Stimulated activated CD8-positive, alpha-beta memory T cell treated with anti-CD3 and anti-CD28 coated beads, Interleukin-2, amount 100 ng/mL, for 48 hours (primary cell): ENCODE data around the gene CLEC2A.

Experiments
- DNase-seq, 2 donors: peaks; one replicate each; pipeline ENCODE4 v3.0.0-alpha.2; 2020; ENCODE audit warnings: low read depth in 2 of 2

CLEC2A gene

DNA sequence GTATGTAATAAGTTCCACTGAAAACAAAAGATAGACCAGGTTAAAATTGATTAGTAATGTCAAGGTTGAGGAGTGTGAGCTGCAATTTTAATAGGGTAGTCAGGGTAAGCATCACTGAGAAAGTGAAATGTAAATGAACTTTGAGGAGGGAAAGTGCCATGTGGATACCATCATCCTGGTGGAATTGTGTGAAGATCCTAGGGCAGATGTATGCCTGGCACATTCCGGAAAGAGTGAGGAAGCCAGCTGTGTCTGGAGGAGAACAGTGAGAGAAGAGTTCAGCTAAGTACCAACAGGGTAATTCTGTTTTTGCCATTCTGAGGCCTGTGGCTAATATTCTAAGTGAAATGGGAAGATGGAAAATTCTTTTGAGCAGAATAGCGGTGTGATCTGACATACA lies 2.9 kb upstream of the CLEC2A start:
- no peak for DNase-seq

DNA sequence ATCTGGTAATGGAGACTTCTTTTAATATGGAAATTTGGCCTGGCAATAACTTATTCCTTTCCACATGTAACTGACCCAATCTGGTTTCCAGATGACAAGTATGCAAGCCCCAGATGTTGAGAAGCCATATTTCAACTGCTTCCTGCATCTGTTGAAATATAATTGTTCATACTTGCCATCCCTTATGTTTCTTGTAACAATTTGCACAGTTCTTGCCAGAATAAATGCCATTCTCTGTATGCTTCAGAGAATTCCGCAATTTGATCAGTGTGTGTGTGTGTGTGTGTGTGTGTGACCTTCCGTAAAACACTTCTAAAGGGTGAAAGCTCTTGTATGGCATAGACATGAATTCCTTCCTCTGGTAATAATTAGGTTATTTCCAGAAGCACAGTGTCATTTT lies 1.8 kb upstream of the CLEC2A start:
- DNase-seq = no peak

DNA sequence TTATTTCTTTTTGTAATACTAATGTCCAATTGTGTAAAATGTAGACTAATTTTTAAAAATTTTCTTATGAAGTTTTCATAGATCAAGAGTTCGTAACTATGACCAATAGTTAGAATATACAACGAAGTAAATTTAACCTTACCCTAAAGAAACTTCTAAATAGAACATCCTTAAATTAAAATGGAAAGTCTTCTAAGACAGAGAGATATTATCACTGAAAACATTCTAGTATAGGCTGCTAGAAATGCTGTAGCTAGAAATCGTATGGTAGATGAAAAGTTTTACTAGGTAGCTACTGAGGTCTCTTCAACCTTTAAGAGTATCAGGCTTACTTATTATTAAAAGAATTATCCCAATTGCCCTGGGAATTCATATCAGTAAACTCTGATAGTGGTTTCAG lies 925 bp downstream of the CLEC2A start:
- no peak for DNase-seq

DNA sequence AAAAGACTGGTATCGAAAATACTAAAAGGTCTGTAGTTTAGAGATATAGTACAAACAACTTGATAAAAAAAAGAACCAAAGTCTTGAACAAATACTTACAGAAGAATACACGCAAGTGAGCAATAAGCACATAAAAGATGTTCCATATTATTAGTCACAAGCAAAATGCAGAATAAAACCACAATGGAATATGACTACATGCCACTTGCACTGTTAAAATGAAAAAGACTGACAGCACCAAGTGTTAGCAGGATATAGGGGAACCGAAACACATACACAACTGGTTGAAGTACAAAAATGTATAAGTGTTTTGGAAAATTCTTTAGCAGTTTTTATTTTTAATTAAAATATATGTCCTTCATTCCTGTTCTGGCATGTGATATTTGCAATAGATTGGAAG lies 3.6 kb downstream of the CLEC2A start:
- no peak for DNase-seq

DNA sequence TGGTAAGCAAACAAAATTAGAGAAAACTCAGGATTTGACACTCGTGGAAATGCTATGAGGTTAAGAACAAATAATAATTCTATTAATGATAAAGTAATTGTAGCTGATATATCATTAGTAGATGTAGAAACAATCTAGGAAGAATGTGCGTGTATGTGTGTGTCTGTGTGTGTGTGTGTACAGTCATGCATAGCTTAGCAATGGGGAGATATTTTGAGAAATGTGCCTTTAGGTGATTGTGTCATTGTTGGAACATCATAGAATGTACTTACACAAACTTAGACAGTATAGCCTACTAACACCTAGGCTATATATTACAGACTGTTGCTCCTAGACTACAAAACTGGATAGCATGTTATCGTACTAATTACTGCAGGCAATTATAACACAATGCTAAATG lies 5.3 kb downstream of the CLEC2A start:
- DNase-seq = no peak

DNA sequence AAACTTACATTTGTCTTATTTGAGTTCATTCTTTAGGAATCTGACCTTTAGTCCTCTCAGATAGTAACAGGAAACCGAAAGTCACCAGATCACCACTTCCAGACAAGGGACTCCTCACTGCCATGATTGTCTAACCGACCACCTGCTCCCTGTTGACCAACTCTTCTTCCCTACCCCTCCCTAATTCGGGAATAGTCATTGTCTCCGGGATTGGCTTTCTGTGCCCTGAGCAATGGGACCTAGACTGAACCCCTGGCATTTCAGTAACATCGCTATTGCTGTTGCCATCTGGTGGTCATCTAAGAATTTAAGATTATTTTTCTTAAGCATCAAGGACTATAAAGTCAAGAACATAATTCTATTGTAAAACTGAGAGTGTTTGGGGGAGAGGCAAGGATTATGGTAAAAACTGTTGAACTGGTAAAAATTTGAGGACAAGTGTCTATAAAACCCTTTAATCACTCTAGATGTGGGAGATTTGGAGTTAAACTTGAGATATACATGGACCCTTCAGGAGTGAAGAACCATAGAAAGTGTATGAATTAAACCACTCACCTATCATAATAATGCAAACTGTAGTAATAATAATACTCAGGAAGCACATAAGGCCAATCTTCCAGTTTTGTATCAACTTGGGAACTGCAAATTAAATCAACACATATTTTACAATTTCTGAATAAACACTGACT lies 6.3 kb downstream of the CLEC2A start:
- no peak for DNase-seq

DNA sequence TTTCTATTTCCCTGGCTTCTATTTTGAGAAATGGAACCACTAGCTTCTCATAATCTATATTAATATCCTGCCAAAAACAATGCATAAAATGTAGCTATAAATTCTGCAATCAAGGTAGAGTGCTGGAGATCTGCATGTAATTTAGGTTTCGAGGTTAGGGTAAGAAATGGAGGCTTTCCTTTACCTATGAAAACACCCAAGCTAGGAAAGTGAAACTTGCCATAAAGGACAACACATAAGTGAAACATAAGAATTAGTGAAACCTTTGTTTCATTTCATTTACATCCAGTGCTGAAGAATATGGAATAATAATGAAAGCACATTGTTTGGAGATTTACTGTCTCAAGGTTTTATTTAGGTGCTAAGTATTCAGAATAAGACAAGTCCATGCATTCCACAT lies 9.7 kb downstream of the CLEC2A start:
- DNase-seq = no peak

DNA sequence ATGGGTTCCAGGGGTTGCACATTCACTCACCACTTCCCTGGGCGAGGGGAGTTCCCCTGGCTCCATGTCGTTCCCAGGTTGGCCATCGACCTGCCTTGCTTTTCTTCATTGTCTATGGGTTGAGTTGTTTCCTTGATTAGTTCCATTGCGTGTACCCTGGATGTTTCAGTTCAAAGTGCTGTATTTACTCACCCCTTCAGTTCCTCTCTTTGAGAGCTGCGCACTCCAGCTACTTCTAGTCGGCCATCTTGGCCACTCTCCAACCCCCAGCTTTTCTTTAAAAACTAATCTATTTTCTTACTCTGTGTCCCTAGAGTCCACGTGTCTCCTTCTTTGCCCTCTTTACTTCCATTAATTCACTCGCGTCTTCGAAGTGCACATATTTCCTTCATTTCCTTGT lies 11.7 kb downstream of the CLEC2A start:
- DNase-seq = no peak

DNA sequence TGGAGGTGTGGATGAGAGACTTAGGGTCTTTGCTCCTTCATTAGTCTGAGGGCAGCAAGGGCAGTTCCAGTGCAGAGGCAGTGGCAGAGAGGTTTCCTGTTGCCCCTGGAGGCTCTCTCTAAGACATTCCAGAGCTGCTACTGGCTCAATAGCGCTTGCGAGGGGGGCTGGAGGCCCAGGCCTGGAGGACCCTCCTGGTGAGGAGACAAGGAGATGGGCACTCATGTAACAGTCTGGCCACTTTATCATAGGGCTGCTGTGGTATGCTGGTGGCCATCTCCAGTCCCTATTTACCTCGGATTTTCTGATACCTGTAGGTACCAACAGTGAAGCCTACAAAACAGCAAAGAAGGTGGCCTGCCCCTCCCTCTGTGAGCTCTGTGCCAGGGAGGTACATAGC lies 12.7 kb downstream of the CLEC2A start:
- no peak for DNase-seq

DNA sequence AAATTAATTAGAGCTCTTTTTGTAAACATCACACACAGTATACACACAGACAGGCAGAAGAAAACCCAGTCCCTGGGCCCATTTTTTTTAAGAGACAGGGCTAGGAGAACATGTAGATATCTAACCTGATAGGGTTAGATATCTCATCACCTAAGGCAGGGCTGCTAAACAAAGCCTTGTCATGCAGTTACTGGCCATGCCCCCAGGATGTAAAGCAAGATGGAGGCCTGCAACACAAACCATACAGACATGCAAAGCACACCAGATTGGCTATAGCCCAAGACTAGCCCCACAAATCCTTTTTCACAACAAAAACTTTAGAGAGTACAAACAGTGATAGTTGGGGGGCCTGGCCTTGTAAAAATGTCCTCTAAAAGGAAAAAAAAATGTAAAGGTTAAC lies 20.5 kb downstream of the CLEC2A start:
- DNase-seq = no peak

DNA sequence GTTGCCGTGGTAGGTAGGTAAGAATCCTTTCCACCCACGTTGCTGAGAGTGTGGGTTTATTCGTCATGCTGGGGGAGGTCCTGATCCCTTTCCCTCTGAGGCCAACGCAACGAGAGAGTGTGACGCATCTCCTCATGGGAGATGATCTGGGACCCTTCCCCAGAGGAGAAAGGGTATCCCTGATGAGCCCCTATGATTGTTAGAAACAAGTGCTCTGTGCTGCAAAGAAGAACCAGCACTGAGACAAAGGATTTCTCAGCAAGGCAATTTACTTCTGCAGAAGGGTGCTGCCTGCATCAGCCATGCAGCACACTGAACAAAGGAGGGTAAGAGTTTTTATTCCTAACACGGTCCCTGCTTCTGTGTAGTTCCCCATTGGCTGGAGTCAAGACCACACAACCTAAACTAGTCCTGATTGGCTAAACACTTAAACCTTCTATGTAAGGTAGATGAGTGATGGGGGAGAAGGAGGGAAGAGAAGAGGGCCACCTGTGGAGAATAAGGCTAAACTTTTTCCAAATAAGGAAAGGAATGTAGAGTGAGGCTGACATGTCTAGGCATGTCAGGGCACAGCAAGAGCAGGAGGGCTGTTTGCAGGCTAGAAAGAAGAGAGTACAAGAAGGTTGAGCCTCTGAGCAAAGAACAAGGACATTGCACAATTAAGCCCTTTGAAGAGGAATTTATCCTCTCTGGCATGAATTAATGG lies 21.3 kb downstream of the CLEC2A start:
- no peak for DNase-seq

DNA sequence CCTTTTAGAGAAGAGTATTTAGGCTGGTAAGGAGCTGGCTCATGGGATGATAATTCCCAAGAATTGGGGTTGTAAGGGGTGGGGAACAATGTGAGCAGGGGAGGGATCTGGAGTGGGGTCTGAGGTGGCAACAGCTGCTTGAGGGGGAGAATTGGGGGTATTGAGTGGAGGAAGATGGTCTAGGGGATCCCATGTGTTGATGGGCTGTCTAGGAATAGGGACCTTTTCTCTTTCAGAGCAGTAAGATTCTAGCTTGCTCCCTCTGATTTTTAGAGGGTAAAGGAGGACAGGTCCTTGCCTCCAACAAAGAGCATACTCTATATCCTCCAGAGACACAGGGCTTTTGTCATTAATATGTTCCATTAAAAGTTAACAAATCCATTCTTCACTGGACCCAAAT lies 22.4 kb downstream of the CLEC2A start:
- no peak for DNase-seq

DNA sequence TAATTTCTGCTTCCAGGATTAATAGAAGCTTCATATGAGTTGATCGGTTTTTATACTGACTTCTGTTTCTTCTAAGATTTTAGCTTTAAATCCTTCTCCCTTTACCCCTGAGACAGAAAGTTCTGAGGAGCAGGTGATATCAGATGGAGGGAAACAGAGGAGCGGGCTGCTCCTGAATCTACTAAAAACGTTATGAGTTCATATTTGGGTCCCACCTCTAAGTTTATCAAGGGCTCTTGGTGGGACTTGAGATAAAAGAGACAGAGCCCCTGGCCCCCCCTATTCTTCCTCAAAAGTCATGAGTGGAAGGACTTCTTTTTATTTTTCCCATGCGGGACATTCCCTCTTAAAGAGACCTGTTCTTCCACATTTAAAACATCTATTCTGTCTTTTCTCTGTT lies 23.8 kb downstream of the CLEC2A start:
- no peak for DNase-seq

DNA sequence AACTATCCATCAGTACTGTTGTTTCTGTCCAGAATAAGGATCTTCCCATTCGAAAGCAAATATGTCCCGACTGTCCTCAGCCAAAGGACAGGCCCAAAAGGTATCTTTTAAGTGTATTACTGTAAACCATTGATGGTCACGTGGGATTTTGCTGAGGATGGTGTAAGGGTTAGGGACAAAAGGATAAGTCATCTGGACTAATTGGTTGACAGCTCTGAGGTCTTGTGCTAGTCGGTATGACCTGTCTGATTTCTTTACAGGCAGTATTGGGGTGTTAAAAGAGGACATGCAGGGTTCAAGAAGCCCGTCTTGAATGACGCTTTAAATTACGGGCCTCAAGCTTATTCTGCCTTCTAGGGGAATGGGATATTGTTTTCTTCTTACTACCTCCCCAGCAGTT lies 24.4 kb downstream of the CLEC2A start:
- DNase-seq = no peak

DNA sequence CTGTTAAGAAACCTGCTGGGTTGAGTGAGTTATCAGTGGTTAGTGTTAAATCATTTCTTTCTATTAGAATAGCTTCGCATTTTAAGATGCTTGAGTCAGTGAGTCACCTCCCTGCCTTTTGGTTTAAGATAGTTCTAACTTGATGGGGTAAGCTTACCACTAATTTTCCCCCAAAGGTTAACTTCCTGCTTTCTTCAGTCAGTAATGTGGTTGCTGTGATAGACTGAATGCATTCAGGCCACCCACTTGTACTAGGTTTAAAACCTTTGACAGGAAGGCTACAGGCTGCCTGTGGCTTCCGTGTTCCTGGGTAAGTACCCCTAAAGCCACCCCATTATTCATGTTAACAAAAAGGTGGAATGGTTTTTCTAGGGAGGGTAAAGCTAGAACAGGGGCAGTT lies 25.3 kb downstream of the CLEC2A start:
- DNase-seq = no peak

DNA sequence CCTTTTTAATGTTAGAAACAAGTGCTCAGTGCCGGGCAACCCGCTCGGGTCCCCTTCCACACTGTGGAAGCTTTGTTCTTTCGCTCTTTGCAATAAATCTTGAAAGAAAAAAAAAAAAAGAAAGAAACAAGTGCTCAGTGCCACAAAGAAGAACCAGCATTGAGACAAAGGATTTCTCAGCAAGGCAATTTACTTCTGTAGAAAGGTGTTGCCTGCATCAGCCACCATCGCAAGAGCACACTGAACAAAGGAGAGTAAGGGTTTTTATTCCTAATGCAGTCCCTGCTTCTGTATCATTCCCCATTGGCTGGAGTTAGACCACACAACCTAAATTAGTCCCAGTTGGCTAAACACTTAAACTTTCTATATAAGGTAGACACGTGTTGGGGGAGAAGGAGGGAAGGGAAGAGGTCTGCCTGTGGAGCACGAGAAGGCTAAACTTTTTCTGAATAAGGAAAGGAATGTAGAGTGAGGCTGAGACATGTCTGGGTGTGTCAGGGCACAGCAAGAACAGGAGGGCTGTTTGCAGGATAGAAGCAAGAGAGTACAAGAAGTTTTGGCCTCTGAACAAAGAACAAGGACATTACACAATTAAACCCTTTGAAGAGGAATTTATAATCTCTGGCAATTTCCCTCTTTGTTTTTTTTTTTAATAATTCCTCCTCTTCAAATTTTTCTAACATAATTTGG lies 29.5 kb downstream of the CLEC2A start:
- DNase-seq = no peak

DNA sequence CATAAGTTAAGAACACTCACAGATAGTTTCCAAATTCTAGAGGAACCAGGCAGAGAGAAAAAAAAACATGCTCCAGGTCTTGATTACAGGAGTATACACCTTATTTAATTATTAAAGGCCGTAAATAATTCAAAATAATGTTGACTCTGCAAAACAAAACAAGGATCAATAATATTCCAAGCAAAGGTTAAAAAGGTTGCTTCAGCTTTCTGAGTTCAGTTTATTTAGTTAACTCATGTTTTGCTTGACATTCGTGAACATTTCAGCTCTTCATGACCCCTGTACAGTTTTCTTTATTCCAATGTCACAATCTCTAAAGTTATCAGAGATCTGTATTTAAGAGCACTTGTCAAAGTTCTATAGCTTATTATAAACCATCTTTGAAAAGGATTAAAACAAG lies 31.2 kb downstream of the CLEC2A start:
- DNase-seq = no peak

DNA sequence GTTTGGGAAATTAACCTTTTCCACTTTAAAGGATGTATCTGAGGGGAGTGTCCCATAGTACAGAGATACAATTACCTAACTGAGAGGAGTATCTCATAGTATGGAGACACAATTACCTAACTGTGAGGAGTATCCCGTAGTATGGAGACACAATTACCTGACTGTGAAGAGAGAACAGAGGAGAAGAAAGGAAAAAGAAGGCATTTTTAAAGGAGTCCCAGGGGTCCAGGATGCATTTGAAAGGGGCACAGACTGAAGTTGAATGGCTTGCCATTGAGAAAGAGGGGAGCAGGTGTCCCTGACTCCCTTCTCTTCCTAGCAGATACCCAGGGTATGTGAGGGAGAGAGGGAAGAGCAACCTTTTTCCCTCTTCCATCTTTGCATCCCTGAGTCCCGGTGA lies 33.0 kb downstream of the CLEC2A start:
- no peak for DNase-seq

DNA sequence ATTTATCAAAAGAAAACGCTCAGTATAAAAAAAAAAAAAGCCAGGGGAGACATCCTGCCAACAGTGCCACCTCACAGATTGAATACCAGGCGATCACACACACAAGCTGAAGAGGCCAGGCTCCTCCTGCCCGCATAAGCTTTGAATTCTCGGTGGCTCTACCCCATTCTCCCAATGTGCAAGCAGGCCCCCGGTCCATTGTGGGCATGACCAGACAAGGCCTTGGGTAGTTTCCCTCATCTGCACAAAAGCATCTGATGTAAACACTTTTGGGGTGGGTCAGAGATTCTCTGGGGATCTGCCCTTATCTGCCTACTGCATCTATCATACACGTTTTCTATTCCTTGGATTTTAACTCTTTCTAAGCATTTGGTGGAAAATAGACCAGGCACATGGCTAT lies 34.6 kb downstream of the CLEC2A start:
- DNase-seq = no peak

DNA sequence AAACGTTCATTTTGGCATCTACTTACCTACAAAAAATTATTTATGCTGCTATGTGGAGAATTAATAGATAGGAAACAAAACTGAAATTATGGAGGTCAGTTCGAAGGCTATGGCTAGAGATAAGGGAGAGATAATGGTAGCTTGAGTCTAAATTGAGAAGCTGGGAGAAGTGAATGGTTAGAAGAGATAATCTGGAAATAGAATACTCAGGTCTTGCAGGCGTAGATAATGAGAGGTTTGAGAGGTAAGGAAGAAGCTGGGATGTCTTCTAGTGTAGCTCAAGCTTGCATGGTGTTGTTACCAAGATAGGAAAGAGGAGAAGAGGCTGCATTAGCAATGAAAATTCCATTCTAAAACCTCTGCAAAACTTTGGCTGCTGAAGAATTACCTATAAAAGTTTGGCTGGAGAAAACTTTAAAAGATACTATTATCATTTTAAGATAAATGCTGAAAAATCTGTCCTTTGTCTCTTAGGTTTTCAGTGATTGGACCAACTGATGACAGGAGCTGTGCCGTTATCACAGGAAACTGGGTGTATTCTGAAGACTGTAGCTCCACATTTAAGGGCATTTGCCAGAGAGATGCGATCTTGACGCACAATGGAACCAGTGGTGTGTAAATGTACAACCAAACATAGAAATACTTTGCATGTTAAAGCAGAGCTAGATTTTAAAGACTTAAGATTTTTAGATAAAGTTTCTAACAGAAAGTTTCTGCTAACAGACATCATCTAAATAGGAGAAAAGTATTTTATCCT lies 36.8 kb downstream of the CLEC2A start:
- DNase-seq = no peak

DNA sequence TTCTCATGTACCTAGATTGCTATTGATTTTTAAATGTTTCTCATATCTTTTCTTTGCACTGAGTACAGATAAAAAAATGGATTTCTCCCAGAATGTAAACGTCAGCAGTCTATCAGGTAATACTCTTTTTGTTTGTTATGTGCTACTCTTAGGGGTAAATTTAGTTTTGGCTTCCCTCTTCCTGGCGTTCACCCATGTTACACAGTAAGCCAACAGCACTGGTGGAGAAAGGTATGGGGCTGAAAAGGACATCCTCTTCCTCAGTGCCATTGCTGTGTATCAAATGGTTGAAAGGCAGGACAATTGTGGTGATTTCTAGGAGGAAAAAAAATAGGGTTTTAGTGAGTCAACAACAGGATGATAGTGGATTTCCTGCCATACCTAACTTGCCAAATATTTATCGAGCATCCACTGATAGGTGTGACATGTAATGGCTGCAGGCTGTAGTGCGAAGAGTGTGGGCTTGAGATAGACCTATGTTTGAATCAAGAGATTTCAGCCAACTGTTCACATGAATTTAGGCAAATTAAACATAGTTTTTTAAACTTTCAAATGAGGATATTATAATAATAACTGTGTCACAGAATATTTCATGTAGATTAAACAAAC lies 43.4 kb downstream of the CLEC2A start:
- DNase-seq = no peak

DNA sequence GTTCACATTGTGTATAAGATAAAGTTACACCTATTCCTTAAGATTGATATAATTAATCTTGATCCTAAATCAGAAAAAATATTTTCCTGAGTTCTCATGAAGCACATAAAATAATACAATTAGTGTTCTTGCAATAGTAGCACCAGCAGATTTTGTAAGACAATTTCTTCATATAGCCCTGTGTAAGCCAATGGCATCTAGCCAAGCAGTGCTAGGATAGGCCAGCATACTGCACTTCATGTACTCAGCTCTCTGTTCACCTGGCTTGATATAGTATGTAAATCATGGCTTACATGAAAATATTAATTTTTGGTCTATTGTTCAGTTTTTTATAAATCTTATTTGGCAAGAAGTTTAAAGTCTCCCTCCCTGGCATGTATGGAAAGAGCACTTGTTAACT lies 49.0 kb downstream of the CLEC2A start:
- DNase-seq = no peak
